Measurements from ENCODE around the gene PTTG1IP.
"Not testable (repeated sequence)": the region's sequence is repeated elsewhere in the genome, so short reads cannot be mapped to it uniquely, and the experiment has no call there.

PTTG1IP gene

DNA sequence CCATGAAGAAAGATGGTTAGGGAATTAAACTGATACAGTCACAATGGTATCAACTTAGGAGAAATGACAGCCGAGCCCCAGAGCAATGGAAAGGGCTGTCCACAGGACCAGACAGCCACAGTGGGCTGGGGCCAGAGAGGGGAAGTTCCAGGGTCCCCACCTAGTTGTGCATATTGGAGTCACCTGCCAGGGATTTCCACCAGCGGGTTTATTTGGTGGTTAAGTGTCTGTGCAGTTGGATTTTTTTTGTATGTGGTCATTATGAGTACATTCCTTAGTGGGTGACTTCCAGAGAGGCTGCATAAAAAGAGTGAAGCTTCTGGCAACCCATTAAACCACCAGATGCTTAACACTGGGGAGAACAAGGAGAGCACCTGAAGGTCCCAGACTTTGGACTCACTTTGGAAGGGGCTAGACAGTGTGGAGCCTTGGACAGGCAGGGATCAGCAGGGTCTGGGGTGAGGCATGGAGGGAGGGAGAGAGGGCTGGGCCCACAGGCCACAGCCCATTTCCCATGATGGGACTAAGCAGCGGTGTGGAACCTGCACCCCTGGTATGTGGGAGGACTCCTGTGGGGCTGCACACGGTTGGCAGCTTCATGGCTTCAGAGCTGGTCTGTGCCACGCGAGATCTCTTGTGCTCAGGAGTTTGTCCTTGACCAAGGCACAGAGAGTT is 7.8 kb upstream of the PTTG1IP start:
- no peak for DNase-seq (ENCODE audit: low read depth)

DNA sequence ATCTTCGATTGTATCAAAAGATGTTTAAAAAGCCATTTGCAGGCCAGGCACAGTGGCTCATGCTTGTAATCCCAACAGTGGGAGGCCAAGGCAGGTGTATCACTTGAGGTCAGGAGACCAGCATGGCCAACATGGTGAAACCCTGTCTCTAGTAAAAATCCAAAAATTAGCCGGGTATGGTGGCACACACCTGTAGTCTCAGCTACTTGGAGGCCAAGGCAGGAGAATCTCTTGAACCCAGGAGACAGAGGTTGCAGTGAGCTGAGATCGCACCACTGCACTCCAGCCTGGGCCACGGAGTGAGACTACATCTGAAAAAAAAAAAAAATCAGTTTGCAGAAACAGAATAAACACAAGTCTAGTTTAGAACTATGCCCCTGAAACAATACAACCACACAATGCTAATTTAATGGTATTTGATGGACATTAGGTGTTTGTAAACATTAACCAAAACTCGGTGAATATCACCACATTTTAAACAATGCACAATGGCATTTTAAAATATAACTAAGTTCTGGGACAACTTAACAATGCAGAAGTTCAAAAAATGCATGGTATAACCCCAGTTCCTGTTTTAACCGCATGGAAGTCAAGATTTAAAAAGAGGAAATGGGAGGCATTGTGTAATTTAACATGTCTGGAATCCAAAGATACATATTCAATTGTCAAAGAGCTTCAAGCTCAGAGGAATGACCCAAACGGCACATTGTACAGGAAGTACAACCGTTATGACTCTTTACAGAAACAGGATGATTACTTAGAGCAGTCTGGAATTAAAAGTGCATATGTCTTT is 7.1 kb upstream of the PTTG1IP start:
- DNase-seq (ENCODE audit: low read depth) = no peak

- DNase-seq (ENCODE audit: low read depth) = not testable (repeated sequence)
Observed at GRCh38 chr21:44879238-44879637, 5.7 kb upstream of the PTTG1IP start.

DNA sequence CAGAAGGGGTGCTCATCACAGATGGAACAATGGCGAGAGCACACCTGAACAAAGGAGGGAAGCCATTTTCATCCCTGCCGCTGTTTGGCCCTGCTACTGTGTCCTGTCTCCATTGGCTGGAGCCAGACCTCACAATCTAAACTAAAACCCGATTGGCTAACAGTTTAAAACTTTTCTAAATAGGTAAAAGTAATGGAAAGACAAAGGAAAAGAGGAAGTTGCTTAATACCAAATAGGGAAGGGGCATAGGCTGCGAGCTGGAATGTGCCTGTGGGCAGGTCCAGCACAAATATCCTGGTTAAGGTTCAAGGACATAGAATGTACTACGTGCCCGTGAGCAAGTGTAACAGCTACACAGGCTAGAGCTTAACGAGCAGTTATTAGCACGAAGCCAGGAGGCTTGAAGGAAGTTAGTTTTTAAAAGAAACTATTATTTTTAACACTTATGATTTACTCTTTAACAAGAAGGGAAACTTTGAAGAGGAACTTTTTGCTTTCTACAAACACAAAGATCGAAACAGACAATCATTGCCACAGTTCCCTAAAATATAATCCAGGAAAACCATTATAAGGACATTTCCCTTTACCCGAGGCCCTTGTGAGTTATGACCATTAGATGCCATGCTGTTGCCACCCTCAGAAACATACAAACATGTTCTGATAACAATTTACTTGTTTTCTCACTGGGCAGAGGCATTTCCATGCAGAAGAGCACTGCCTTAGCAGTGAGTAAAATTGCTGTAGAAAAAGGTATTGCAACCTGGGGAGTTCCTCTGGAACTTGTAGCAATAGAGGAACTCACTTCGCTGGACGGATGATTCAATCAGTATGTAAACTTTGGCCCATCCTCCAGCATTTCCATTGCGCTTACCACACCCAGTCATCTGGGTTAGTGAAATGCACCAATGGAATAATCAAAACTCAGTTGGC is 4.8 kb upstream of the PTTG1IP start:
- no peak for DNase-seq (ENCODE audit: low read depth)

GRCh38 chr21:44876849-44877575 is 3.5 kb upstream of the PTTG1IP start:
- no peak for DNase-seq (ENCODE audit: low read depth)

GRCh38 chr21:44875316-44875700 is 1.8 kb upstream of the PTTG1IP start:
- DNase-seq (ENCODE audit: low read depth) = no peak

DNA sequence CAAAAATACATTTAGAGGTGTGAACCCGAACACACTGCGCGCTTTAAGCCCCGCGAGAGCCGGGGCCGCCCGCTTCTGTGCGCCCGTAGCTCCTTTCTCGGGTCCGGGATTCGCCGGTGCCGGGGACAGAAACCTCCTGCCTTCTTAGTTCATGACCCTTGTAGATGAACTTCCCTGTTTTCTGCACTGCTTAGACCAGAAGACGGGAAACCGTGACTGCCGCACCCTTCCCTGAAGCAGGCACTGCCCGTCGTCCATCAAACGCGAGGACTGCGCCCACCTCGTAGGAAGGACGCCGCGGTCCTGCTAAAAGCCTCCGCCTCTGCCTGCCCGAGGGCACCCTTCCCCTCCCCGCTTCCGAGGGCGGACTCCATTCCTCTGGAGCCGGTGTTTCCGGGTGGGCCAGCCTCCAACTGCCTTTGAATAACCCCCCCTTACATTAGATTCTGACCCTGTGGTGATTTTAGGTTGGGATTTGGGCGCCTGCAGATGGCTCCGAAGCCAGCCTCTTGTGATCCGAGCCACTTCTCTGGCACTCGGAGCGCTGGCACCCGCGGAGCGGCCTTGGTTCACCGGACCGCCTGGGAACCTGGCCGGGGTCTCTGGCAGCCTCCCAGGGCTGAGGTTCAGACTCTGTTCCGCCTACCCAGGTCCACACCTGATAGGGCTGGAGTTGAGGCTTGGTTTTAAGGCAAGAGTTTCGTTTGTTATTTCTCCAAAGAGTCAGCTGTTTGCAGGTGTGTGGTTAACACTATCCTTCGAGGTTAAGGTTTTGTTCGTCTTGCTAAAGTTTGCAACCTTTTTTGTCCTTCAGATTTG is 1.2 kb upstream of the PTTG1IP start:
- no peak for DNase-seq (ENCODE audit: low read depth)

DNA sequence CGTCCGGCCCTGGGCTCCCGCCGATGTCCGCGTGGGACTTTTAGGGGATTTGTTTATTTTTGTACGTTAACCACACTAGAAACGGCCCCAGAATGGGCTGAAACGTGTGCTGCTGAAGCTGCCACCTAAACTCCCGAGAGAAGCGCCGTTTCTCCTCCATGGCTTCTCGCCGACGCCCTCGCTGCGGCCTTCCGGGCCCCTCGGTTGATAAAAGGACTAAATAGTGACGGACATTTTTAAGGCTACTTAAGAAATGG is 678 bp upstream of the PTTG1IP start:
- DNase-seq (ENCODE audit: low read depth) = no peak

- no peak for DNase-seq (ENCODE audit: low read depth)
Observed at GRCh38 chr21:44872649-44873355, 688 bp downstream of the PTTG1IP start.

DNA sequence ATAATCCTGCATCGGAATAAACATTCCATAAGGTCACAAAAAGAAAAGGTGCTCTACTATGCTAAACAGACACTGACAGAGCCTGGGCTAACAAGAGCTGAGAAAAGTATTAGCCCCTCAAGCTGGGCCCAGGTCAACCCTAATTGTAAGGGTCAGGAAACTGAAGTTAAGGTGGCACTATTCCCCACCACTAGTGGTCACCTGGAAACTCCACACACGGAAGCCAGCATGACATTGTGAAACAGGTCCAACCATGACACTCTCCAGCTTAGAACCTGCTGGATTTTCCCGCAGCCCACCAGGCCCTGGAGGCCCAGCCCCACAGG is 1.2 kb downstream of the PTTG1IP start:
- no peak for DNase-seq (ENCODE audit: low read depth)

DNA sequence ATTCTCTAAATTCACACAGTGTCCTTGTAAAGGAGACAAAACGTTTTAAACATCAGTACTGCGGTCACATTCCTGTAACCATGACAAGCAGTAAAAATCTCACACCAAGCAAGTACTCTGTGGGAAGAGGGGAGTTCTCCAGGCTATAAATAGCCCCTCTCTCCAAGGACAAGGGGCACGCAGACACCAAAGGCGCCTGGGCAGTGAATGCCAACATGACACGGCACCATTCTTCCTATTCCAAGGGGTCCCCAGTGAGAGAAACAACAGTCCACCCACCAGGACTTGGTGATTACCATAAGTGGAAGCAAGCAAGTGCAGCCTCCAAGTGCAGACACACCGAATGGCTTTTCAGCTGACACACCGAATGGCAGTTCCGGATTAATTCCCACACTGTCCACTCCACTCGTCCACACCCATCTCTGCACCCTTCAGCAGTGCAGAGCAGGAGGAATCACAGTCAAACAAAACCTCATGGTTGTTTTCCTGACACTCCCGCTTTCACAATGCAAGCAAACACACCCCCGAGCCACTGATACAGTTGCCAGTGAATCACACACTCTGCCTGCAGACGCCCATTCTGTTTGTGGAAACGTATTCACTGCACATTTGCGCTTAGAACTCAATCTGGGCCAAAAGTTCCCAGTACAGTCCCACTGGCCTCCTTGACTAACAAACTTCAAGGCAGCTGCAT is 1.8 kb downstream of the PTTG1IP start:
- DNase-seq (ENCODE audit: low read depth) = no peak

GRCh38 chr21:44870748-44871495 is 2.6 kb downstream of the PTTG1IP start:
- DNase-seq (ENCODE audit: low read depth) = no peak

GRCh38 chr21:44869781-44870747 is 3.4 kb downstream of the PTTG1IP start:
- no peak for DNase-seq (ENCODE audit: low read depth)

DNA sequence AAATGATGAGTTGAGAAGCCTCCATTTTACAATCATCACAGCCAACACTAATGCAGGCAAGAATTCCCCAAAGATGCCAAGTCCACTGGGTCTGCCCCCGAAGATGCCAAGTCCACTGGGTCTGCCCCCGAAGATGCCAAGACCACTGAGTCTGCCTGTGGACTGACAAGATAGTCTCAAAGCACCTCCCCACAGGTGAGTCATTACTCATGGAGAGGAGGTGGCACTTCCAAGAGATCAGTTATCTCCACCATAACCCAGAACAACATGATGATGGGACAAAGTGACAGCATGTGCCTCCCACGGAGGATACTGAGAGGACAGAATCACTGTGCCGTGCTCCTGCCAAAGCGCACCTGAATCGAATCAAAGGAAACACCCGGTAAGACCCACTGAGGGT is 4.8 kb downstream of the PTTG1IP start:
- DNase-seq (ENCODE audit: low read depth) = no peak

DNA sequence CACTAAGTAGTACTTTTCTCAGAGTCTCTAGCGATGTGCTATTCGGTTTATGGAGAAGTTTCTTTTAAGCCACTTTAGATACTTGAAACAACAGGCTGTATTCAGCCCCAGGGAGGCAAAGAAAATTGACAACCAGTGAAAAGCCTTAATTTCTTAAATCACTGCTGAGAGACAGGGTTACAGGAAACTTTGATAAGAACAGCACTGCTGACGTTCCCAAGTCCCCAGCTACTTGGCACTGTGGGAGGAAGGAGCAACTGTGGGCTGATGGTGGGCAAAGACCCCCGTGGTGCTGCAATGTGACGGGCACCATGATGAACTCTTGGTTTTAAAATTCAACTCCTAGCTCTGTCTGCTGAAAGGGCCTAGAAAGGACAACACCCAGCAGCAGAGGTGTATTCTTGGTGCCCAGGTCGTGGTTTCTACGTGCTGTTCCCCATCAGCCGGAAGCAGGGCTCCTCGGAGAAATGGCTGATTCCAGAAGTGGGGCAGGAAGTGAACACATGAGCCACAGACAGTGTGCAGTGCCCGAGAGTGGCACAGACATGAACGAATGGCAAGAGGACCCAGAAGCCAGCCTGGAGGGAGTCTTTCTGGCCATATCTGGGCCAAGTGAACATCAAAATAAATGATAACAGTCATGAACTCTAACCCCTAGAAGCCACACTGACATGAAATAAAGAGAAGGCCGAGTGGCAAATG is 5.3 kb downstream of the PTTG1IP start:
- no peak for DNase-seq (ENCODE audit: low read depth)

DNA sequence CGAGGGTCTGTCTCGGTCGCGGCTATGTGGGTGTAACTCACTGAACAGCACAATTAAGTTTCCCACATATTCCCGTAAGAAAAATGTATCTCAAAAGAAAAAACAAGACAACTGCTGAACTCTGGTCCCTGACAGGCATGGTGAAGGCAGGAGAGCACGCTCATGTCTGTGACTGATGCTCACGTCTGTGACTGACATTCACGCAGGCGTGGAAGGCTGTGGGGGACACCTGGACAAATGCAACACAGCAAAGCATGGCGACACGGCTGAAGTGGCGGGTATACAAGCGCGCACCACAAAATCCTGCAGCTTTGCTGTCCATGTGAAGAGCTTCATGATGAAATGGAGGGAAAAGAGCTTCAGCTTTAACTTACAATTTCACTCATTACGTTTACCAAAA is 6.0 kb downstream of the PTTG1IP start:
- DNase-seq (ENCODE audit: low read depth) = no peak

GRCh38 chr21:44866780-44867179 is 6.7 kb downstream of the PTTG1IP start:
- DNase-seq (ENCODE audit: low read depth) = no peak
